ENCODE measurements around the gene CCL22.

The CCL22 gene

DNA sequence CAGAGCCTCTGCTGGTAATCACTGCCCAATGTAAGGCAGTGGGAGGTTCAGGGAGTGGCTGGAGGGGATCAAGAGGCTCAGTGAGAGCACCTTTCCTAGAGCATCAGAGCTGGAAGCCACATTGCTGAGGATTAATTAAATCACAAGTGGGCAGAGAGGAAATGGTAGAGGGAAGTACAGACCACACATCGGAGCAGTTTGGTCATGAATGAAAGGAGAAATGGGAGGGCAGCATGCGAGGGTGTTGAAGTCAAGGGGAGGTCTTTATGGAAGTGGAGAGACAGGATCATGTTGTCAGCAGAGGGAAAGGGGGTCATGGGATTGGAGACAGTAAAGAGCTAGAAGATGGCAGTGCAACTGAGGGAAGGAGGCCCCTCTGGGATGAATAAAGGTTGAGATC, 48.3 kb downstream of the CCL22 start:
- TF ChIP-seq CREB1 (IDR thresholded peaks at IDR 0.05; ENCODE audit: low read depth) (no peak), EGR1 (IDR thresholded peaks at IDR 0.05) (no peak), TEAD4 (IDR thresholded peaks at IDR 0.05) (no peak)

DNA sequence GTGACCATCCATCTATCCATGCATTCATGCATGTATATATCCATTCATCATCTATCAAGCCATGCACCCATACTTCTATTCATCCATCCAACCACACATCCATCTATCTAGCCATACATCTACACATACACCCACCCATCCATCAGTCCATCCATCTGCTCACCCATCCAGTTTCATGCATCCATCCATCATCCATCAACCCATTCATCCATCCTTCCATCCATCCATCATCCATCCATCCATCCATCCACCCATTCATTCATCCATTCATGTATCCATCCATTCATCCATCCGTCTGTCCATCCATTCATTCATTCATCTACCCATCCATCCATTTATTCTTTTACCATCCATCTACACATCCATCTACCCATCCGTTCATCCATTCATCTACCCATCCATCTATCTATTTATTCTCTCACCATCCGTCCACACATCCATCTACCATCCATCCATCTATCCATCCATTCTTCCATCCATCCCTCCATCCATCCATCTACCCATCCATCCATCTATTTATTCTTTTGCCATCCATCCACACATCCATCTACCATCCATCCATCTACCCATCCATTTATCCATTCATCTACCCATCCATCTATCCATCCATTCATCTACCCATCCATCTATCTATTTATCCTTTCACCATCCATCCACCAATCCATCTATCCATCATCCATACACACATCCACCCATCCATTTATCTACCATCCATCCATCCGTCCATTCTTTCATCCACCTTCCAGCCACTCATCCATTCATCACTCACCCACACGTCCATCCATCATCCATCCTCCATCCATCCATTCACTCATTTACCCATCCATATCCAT, 49.2 kb downstream of the CCL22 start:
- TF ChIP-seq TEAD4 (IDR thresholded peaks at IDR 0.05) (no peak), CEBPB (IDR thresholded peaks at IDR 0.05) (no peak), FOXM1 (IDR thresholded peaks at IDR 0.05; ENCODE audit: borderline replicate concordance, low read depth) (no peak)
- TF ChIP-seq, protein P1, sequence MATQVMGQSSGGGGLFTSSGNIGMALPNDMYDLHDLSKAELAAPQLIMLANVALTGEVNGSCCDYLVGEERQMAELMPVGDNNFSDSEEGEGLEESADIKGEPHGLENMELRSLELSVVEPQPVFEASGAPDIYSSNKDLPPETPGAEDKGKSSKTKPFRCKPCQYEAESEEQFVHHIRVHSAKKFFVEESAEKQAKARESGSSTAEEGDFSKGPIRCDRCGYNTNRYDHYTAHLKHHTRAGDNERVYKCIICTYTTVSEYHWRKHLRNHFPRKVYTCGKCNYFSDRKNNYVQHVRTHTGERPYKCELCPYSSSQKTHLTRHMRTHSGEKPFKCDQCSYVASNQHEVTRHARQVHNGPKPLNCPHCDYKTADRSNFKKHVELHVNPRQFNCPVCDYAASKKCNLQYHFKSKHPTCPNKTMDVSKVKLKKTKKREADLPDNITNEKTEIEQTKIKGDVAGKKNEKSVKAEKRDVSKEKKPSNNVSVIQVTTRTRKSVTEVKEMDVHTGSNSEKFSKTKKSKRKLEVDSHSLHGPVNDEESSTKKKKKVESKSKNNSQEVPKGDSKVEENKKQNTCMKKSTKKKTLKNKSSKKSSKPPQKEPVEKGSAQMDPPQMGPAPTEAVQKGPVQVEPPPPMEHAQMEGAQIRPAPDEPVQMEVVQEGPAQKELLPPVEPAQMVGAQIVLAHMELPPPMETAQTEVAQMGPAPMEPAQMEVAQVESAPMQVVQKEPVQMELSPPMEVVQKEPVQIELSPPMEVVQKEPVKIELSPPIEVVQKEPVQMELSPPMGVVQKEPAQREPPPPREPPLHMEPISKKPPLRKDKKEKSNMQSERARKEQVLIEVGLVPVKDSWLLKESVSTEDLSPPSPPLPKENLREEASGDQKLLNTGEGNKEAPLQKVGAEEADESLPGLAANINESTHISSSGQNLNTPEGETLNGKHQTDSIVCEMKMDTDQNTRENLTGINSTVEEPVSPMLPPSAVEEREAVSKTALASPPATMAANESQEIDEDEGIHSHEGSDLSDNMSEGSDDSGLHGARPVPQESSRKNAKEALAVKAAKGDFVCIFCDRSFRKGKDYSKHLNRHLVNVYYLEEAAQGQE (IDR thresholded peaks at IDR 0.05; ENCODE audit: low read depth) = no peak

DNA sequence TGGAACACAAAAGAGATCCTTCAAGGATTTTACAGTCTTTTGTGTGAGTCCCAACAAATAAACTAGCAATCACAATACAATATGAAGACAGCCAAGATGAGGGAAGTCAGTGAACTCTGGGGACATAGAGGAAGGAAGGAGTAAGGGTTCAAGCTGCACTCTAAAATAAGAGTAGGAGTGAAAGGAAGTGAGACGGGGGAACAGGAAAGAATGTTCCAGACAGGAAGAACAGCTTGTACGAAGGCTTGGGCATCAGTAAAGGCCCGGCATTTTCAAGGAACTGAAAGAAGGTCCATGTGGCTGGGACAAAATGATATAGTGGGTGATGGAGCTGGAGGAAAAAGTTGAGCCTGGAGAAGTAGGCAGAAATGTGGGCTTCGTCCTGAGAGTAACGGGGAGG, 50.5 kb downstream of the CCL22 start:
- TF ChIP-seq, protein P1 (IDR thresholded peaks at IDR 0.05; ENCODE audit: low read depth) = no peak
- no peak for TF ChIP-seq FOXM1 (IDR thresholded peaks at IDR 0.05; ENCODE audit: borderline replicate concordance, low read depth)
- TF ChIP-seq TAF1 (IDR thresholded peaks at IDR 0.05; ENCODE audit: low read depth) = no peak
- TF ChIP-seq EGR1 (IDR thresholded peaks at IDR 0.05) = no peak
- TF ChIP-seq NFIC (IDR thresholded peaks at IDR 0.05) = no peak

DNA sequence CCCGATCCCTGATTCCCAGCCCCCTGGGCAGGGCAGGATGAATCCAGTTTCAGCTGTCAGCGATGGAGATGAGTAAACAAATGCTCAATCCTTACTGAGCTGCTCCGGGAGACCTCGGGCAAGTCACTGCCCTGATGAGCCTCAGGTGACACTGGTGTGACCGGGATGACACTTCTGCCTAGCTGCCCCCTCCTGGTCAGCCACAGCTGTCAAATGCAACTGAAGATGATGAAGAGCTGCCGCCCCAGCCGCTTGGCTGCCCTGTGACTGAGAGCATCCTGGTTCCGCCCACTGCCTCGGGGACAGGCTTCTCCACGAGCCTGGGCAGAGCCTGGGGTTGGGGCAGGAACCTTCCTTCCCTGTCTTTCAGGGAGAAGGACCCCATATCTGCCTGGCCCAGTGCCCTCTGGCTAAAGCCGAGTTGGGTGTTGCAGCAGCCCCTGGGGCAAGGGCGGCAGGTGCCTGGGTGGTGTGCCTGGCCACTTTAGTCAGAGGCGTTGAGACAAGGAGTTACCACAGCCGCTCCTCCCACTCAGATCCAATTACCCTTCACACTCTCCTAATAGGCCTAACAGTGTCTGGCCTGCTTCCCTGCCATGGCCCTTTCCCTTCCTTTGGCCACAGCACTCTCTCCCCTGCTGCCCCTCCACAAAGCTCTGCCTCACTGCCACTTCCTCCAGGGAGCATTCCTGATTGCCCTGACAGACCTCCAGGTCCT, 51.4 kb downstream of the CCL22 start:
- no peak for TF ChIP-seq EP300 (IDR thresholded peaks at IDR 0.05; ENCODE audit: borderline replicate concordance)
- TF ChIP-seq, protein P2, sequence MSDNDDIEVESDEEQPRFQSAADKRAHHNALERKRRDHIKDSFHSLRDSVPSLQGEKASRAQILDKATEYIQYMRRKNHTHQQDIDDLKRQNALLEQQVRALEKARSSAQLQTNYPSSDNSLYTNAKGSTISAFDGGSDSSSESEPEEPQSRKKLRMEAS (IDR thresholded peaks at IDR 0.05) = peak; percentile 32; the same call in 1 of the 2 replicates

DNA sequence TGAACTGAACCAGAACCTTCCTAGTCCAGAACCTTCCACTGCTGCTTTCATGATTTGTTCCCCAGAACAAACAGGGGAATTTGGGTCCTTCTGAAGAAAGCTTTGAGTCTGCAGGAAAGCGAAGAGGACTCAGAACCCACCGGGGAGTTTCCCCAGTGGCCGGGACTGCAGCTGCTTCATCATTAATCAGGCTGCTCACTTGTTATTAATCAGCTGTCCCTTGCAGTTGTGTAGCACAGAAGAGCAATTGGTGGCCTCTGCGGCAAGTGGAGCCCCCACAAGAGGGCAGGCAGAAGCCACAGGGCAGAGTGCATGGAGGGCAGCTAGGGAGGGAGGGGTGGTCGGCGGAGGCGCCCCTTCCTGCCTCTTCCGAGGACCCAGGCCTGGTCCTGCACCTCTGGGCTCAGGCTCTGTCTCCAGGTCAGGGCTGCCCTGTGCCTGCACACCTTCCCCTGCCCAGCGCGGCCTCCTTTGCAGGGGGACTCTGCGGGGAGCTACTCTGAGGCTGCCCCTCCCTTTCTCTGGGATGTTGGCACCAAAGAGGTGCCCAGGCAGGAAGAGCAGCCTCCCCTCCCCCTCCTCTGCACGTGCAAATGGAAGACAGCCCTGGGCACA, 52.9 kb downstream of the CCL22 start:
- TF ChIP-seq, protein P3, sequence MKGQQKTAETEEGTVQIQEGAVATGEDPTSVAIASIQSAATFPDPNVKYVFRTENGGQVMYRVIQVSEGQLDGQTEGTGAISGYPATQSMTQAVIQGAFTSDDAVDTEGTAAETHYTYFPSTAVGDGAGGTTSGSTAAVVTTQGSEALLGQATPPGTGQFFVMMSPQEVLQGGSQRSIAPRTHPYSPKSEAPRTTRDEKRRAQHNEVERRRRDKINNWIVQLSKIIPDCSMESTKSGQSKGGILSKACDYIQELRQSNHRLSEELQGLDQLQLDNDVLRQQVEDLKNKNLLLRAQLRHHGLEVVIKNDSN (IDR thresholded peaks at IDR 0.05) = no peak
- TF ChIP-seq RAD21 (IDR thresholded peaks at IDR 0.05; ENCODE audit: low read depth) (no peak), TAF1 (IDR thresholded peaks at IDR 0.05; ENCODE audit: low read depth) (no peak), ZBTB7A (IDR thresholded peaks at IDR 0.05; ENCODE audit: low read depth) (no peak), FOXM1 (IDR thresholded peaks at IDR 0.05; ENCODE audit: borderline replicate concordance, low read depth) (no peak), EP300 (IDR thresholded peaks at IDR 0.05; ENCODE audit: borderline replicate concordance) (no peak), CEBPB (IDR thresholded peaks at IDR 0.05) (no peak), YY1 (IDR thresholded peaks at IDR 0.05; ENCODE audit: low read depth) (no peak), EGR1 (IDR thresholded peaks at IDR 0.05) (no peak), TCF12 (IDR thresholded peaks at IDR 0.05; ENCODE audit: low read depth) (no peak), NFIC (IDR thresholded peaks at IDR 0.05) (no peak), TEAD4 (IDR thresholded peaks at IDR 0.05) (no peak), CREB1 (IDR thresholded peaks at IDR 0.05; ENCODE audit: low read depth) (no peak)
- TF ChIP-seq, protein P1 (IDR thresholded peaks at IDR 0.05; ENCODE audit: low read depth) = no peak
- TF ChIP-seq, protein P2 (IDR thresholded peaks at IDR 0.05) = no peak

Data from Ishikawa (cell line).